Stomach (tissue), 9 donors: ENCODE measurements around the gene SERPINA5. TPM values are rescaled to one million over a fixed set of nuclear protein-coding genes. Genes with fewer than 3 reads are reported as not detected.

Experiments
- DNase-seq, 2 donors: peaks; one replicate each; pipeline versions ENCODE4 v3.0.0 to v3.0.0-alpha.2; 2013 to 2019
- H3K27ac ChIP-seq, 5 donors: fragments of 200-600 bp in 4 of 5; sonication (generic) in 4 of 5; one replicate each; pipeline ENCODE4 v1.5.1; 2013 to 2019; ENCODE audit warnings: mild to moderate bottlenecking in 1 of 5, moderate library complexity in 1 of 5
- H3K27me3 ChIP-seq, 3 donors: fragments of 200-600 bp; sonication (generic); one replicate each; pipeline ENCODE4 v1.5.1; 2017 to 2019; ENCODE audit warnings: mixed run types in 1 of 3
- H3K36me3 ChIP-seq, 4 donors: fragments of 200-600 bp; sonication (generic); 1 replicate in 3 of 4; 2 replicates in 1 of 4; pipeline ENCODE4 v1.5.1; 2016 to 2019
- H3K4me1 ChIP-seq, 4 donors: fragments of 200-600 bp; sonication (generic); one replicate each; pipeline ENCODE4 v1.5.1; 2016 to 2019
- H3K4me3 ChIP-seq, 4 donors: fragments of 200-600 bp; sonication (generic) in 3 of 4; one replicate each; pipeline ENCODE4 v1.5.1; 2016 to 2019; ENCODE audit warnings: mild to moderate bottlenecking in 1 of 4
- H3K9me3 ChIP-seq, 4 donors: fragments of 200-600 bp; sonication (generic); one replicate each; pipeline ENCODE4 v1.5.1; 2016 to 2019
- CTCF ChIP-seq, 7 experiments: fragments of 450-650 bp in 4 of 7; fragments of 200-600 bp in 3 of 7; sonication (generic) in 3 of 7; IDR thresholded peaks; one replicate each; pipeline ENCODE4 v1.5.1; 2016 to 2019; ENCODE audit warnings: antibody characterized with exemption in 7 of 7, control low read depth in 2 of 7, mild to moderate bottlenecking in 1 of 7
- EP300 ChIP-seq: sonication (generic); formaldehyde crosslinking; IDR thresholded peaks from one replicate; pipeline ENCODE4 v1.6.1; 2017; ENCODE audit warnings: antibody characterized with exemption
- POLR2A ChIP-seq, 4 donors: fragments of 450-650 bp; IDR thresholded peaks; one replicate each; pipeline ENCODE4 v1.6.1; 2016; ENCODE audit warnings: antibody characterized with exemption in 4 of 4, control low read depth in 2 of 4, mild to moderate bottlenecking in 1 of 4, moderate library complexity in 1 of 4
- POLR2AphosphoS5 ChIP-seq, 3 donors: sonication (generic); formaldehyde crosslinking; IDR thresholded peaks; one replicate each; pipeline ENCODE4 v1.6.1; 2016; ENCODE audit warnings: antibody characterized with exemption in 3 of 3
- WGBS, 5 donors: extraction: QIAGEN DNeasy Blood & Tissue Kit in 3 of 5; methylation state at CpG; one replicate each; pipeline versions ENCODE4 v1.1.5 to v1.1.7; 2013 to 2018; 5-methylcytosine and 5-hydroxymethylcytosine counted together
- intact Hi-C: fragments of 100-400 bp; cut with DNase I; formaldehyde crosslinking; loops from one replicate; pipeline ENCODE4 v1.15.1; 2023; ENCODE audit warnings: low total_unique reads
- polyA plus RNA-seq, 3 donors: library from polyadenylated mRNA; stranded (reverse); fragments of 200-250 nt; gene quantifications; one replicate each; pipeline ENCODE4 v1.2.3, GENCODE V29; 2013
- total RNA-seq, 5 donors: library from RNA; depleted of rRNA; stranded (reverse); fragments of >200 nt; gene quantifications; one replicate each; pipeline versions ENCODE4 v1.1.0 to v1.2.3, GENCODE V29; 2014 to 2016
- donor health status: healthy with polysubstance abuse.
- donor health status: Bipolar disorder and iron deficiency.
- donor health status: healthy.

Gene SERPINA5
- total and polyA plus RNA-seq, 8 donors = 1.7 to 10.7 (median 3.9) TPM; not detected in 2

GRCh38 chr14:94597788-94598187, 16.6 kb downstream of the SERPINA5 start:
- DNase-seq = no peak
- no peaks in the 10 kb centered on the region for H3K9me3 ChIP-seq
- H3K4me1 ChIP-seq = peaks cover 20 to 47% (median 36%) of the 10 kb centered on the region in 4 donors
- TF ChIP-seq EP300 = no peak
- TF ChIP-seq CTCF (IDR thresholded peaks at IDR 0.05) = no peak
- no peak for TF ChIP-seq POLR2AphosphoS5 (IDR thresholded peaks at IDR 0.05)
- no peak for TF ChIP-seq POLR2A (IDR thresholded peaks at IDR 0.05)
- H3K27me3 ChIP-seq = no peaks in the 10 kb centered on the region
- no peak overlapping the region for H3K4me3 ChIP-seq
- intact Hi-C loops = no loop called here
- no peaks in the 10 kb centered on the region for H3K36me3 ChIP-seq
- WGBS, 5 donors = 85 to 100% (median 87%) methylated on average over 1 to 5 of the region's 5 CpGs
- H3K27ac ChIP-seq = no peak overlapping the region

- H3K4me1 ChIP-seq = peaks cover 20 to 47% (median 36%) of the 10 kb centered on the region in 4 donors
Observed at GRCh38 chr14:94598506-94598815, 17.2 kb downstream of the SERPINA5 start.

GRCh38 chr14:94598816-94599655, 17.8 kb downstream of the SERPINA5 start:
- peak; percentile 71 to 91 for DNase-seq
- Histone ChIP-seq H3K36me3 (no peaks in the 10 kb centered on the region), H3K9me3 (no peaks in the 10 kb centered on the region), H3K27ac (peak overlapping the region; percentile 77 to 89 (median 84)), H3K4me1 (peaks cover 20 to 47% (median 36%) of the 10 kb centered on the region in 4 donors), H3K4me3 (no peak overlapping the region), H3K27me3 (no peaks in the 10 kb centered on the region)
- WGBS, 5 donors = 39 to 59% (median 40%) methylated on average over 10 to 11 of the region's 11 CpGs
- TF ChIP-seq CTCF (IDR thresholded peaks at IDR 0.05) (peak in 1 of 7 experiments; percentile 21), EP300 (peak; percentile 84), POLR2AphosphoS5 (IDR thresholded peaks at IDR 0.05) (peak; percentile 31 to 89 (median 63)), POLR2A (IDR thresholded peaks at IDR 0.05) (no peak)
- intact Hi-C loops = no loop called here

More at GRCh38 chr14:94598506-94598815, 17.2 kb downstream of the SERPINA5 start:
- Histone ChIP-seq H3K27me3 (no peaks in the 10 kb centered on the region), H3K36me3 (no peaks in the 10 kb centered on the region), H3K9me3 (no peaks in the 10 kb centered on the region), H3K4me3 (no peak overlapping the region), H3K27ac (peak overlapping the region; percentile 67 to 89 (median 84))
- 55 to 75% (median 68%) methylated on average over 7 of the region's 7 CpGs for WGBS, 5 donors
- intact Hi-C loops = no loop called here
- TF ChIP-seq EP300 (no peak), POLR2AphosphoS5 (IDR thresholded peaks at IDR 0.05) (no peak), CTCF (IDR thresholded peaks at IDR 0.05) (no peak), POLR2A (IDR thresholded peaks at IDR 0.05) (no peak)
- DNase-seq = no peak

GRCh38 chr14:94599656-94600004, 18.4 kb downstream of the SERPINA5 start:
- Histone ChIP-seq H3K27me3 (no peaks in the 10 kb centered on the region), H3K36me3 (no peaks in the 10 kb centered on the region), H3K27ac (peak overlapping the region; percentile 77 to 89 (median 84)), H3K9me3 (no peaks in the 10 kb centered on the region), H3K4me1 (peaks cover 20 to 47% (median 36%) of the 10 kb centered on the region in 4 donors), H3K4me3 (peak overlapping the region in 1 of 4 donors; percentile 3)
- WGBS, 5 donors = 14 to 45% (median 24%) methylated on average over 3 of the region's 3 CpGs
- peak in 1 of 2 donors; percentile 57 for DNase-seq
- intact Hi-C loops = no loop called here
- TF ChIP-seq CTCF (IDR thresholded peaks at IDR 0.05) (no peak), EP300 (no peak), POLR2A (IDR thresholded peaks at IDR 0.05) (no peak), POLR2AphosphoS5 (IDR thresholded peaks at IDR 0.05) (no peak)
